Activated naive CD4-positive, alpha-beta T cell treated with anti-CD3 and anti-CD28 coated beads, Interleukin-2, amount 50 U/mL, for 72 hours (primary cell): ENCODE data around the gene CBX1. TPM values are rescaled to one million over a fixed set of nuclear protein-coding genes. Genes with fewer than 3 reads are reported as not detected.

Experiments used
- ATAC-seq, 2 donors: fragments of 150-1000 bp; cut with Tn5 transposase; 2 replicates each; pipeline ENCODE4 v1.10.0; 2021; ENCODE audit warnings: mild to moderate bottlenecking in 2 of 2, moderate library complexity in 2 of 2
- DNase-seq, 2 donors: peaks; one replicate each; pipeline ENCODE4 v3.0.0; 2021 to 2022; ENCODE audit warnings: low spot score in 2 of 2
- H3K27ac Mint-ChIP-seq, 2 donors: one replicate each; pipeline ENCODE4 v1.8.0; 2022; ENCODE audit warnings: mild to moderate bottlenecking in 2 of 2, mixed read lengths in 2 of 2
- H3K36me3 Mint-ChIP-seq, 2 donors: one replicate each; pipeline ENCODE4 v1.8.0; 2022; ENCODE audit warnings: mixed read lengths in 2 of 2
- H3K9me3 Mint-ChIP-seq, 2 donors: one replicate each; pipeline ENCODE4 v1.8.0; 2022; ENCODE audit warnings: mixed read lengths in 2 of 2
- total RNA-seq, 2 donors: library from RNA; stranded (reverse); gene quantifications; one replicate each; pipeline ENCODE4 v1.2.3, GENCODE V29; 2022

Gene CBX1
- total RNA-seq, 2 donors from 2014 or later, result 29.1 to 66.5 TPM

DNA sequence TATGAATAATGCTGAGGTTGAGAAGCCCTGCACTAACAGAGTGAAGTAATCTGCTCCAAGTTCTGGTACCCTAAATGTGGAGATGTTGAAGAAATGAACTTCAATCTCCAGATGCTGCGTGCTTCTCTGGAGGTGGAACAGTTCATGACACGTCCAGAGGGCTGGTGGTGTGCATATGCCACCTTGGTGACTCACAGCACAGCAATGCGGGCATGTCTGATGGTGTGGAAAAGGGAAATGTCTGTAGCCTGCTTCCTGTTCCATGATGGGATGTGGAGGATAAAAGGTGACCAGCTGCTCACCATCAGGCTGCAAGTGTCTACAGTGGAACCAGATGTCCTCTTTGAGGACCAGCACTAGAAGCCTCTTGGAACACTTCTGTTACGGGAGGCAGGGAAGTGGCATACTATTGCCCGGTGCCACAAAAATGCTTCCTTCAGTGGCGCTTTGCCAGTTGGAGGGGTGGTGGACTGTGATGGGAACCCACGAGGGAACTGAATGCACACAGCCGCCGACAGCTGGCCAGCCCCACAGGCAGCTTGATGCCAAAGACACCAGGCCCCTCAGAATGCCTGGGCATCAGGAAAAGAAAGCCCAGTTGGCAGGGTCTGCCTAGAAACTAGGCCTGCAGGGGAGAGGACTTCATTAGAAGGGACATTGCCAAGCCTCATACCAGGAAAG is 26.2 kb upstream of the CBX1 start:
- H3K27ac Mint-ChIP-seq, result peak overlapping the region; percentile 29 to 85
- no peak for ATAC-seq

DNA sequence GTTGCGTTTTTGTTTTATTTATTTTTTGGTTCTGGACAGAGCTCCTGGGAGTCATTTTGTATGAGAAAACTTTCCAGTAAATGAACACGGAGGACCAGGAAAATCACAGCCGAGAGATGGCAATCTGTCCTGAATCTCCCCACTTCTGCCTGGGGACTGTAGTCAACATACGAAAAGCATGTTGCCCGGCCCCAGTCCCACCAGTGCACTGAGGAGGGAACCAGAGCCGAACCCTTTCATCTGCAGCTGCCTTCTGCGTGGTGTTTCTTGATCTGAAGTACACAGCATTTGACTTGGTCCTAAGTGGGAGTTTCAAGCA is 25.2 kb upstream of the CBX1 start:
- Mint-ChIP-seq H3K27ac (peak overlapping the region; percentile 29 to 79), H3K9me3 (no peaks in the 10 kb centered on the region), H3K36me3 (peaks cover 0 to 7% of the 10 kb centered on the region in 2 donors)
- no peak for ATAC-seq
- no peak for DNase-seq

More for the DNA sequence above, 26.2 kb upstream of the CBX1 start:
- H3K9me3 Mint-ChIP-seq, result no peaks in the 10 kb centered on the region
- DNase-seq, result no peak
- H3K36me3 Mint-ChIP-seq, result peaks cover 0 to 7% of the 10 kb centered on the region in 2 donors

DNA sequence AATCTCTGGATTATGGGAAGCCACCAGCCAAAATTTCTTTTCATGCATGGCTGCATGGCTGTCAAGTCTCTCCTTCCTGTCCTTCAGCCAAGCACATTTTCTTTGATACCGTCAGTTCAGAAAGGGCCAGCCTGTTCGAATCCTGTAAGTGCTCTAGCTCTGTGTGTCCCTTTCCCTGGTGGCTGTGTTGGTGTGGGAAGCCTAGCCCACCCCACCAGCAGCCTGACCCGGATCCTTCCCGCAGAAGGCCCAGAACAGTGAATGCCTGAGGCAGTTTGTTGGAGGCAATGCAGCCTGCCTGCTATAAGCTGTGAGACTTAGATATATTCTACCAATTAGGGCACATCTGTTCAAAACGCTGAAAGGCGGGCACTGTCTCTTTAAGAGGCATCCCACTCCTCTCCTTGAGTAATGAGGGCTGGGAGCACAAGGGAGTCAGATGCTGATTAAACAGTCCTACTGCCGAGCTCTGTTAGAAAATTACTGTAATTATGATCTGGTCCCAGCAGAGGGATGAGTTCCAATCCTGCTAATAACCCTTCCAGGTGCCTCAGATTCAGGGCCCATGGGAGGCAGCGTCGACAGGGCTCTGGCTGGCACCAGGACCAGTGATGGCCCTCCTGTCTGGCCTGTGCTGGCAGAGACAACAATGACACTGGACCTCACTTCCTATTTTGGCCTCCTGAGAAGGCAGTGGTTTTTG is 24.7 kb upstream of the CBX1 start:
- ATAC-seq, result no peak
- H3K9me3 Mint-ChIP-seq, result no peaks in the 10 kb centered on the region

DNA sequence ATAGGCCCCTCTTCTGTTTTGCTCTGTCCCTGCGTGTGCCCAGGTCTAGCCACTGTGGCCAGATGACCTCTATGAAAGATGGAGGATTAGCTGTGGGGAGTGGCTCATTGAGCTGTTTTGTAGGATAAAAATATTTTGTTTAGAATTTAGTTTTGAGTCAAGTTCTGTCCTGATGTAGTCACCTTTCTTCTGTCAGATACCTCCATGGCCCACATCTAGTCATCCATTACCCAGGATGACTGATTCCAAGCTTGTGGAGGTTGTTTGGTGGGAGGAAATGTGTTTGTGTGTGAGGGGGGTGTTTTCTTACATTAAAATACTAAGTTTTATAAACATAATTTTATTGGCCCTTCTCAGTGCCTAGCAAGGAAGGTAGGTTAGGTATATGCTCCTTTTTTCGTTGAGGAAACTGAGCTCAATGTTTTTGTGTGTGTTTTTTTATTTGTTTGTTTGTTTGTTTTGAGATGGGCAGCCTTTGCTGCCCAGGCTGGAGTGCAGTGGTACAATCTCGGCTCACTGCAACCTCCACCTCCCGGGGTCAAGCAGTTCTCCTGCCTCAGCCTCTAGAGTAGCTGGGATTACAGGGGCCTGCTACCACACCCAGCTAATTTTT is 22.6 kb upstream of the CBX1 start:
- ATAC-seq, result peak in 1 of 2 donors; percentile 66
- peak overlapping the region in 1 of 2 donors; percentile 65 for H3K27ac Mint-ChIP-seq
- H3K36me3 Mint-ChIP-seq, result peaks cover 0 to 7% of the 10 kb centered on the region in 2 donors
- no peaks in the 10 kb centered on the region for H3K9me3 Mint-ChIP-seq
- DNase-seq, result no peak

More for the DNA sequence above, 24.7 kb upstream of the CBX1 start:
- Mint-ChIP-seq H3K27ac (peak overlapping the region; percentile 29 to 79), H3K36me3 (peaks cover 0 to 7% of the 10 kb centered on the region in 2 donors)
- DNase-seq, result no peak

DNA sequence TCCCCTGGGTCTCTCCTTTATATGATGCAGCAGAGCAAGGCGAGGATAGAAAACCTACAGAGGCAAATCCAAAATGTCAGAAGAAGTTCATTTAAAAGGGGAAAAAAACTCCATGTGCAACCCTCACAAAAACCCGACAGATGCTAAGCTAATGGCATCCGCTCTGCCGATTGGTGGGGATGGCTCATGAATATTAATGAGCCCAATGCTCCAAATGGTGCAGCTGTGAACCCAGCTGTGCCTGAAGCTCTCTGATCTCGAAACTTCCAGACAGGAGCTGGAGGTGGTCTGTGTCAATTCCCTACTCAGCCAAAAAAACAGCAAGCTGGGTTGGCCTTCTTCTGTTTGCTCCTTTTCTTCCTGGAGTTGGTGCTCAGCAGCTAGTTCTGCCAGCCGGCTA is 21.8 kb upstream of the CBX1 start:
- H3K27ac Mint-ChIP-seq, result peak overlapping the region in 1 of 2 donors; percentile 65
- H3K9me3 Mint-ChIP-seq, result no peaks in the 10 kb centered on the region
- DNase-seq (no peak), ATAC-seq (no peak)
- H3K36me3 Mint-ChIP-seq, result peaks cover 0 to 7% of the 10 kb centered on the region in 2 donors

DNA sequence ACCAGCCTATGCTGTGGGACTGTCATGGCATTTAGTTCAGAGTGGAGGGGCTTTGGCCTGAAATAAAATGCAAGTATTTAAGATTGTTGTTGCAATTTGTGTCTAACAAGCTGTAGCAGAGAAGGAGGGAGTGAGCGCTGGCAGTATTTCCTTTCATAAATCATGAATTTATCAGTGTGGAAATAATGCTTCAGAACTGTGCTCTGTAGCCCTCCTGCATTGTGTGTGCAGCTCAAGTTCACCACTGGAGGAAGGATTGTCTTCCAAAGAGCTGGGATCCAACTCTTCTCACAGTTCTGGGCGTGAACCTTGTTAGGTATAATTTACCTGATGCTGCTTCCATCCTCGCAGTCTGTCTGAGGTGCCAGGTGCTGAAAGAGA is 21.4 kb upstream of the CBX1 start:
- Mint-ChIP-seq H3K9me3 (no peaks in the 10 kb centered on the region), H3K36me3 (peaks cover 0 to 7% of the 10 kb centered on the region in 2 donors), H3K27ac (peak overlapping the region in 1 of 2 donors; percentile 2)
- ATAC-seq, result no peak
- DNase-seq, result no peak

DNA sequence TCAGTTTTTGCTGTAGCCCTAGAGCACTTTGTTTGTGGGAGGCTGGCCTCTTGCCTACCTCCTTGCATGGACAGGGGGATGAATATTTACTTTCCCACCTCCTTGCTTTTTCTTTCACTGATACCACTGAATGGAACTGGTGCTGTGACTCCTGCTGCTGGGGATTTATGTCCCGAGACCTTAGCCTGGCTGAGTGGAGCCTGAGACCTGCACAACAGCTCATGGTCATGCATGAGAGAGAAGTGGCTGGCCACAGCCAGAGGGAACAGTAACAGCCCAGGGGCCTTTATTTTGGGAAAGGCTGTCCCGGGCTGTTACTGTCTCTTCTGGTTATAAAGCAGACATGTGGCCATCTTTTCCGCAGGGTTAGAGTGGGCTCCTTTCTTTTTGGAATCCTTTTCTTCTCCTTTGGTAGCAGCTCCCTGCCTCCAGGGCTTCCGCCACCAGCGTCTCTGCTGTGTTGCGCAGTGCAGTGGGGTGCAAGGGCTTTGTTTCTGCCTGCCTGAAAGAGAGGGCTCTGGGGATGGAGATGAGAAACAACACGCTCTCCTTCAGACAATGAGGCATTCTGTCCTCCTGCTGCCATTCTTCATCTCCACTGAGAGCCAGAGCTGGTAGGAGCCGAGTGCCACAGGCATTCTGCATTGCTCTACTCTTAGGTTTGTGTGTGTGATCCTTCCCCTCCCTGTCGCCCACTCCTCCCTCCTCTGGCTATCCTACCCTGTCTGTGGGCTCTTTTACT is 20.8 kb upstream of the CBX1 start:
- H3K36me3 Mint-ChIP-seq, result peaks cover 0 to 7% of the 10 kb centered on the region in 2 donors
- DNase-seq, result no peak
- H3K9me3 Mint-ChIP-seq, result no peaks in the 10 kb centered on the region
- peak overlapping the region in 1 of 2 donors; percentile 2 for H3K27ac Mint-ChIP-seq
- ATAC-seq, result no peak

DNA sequence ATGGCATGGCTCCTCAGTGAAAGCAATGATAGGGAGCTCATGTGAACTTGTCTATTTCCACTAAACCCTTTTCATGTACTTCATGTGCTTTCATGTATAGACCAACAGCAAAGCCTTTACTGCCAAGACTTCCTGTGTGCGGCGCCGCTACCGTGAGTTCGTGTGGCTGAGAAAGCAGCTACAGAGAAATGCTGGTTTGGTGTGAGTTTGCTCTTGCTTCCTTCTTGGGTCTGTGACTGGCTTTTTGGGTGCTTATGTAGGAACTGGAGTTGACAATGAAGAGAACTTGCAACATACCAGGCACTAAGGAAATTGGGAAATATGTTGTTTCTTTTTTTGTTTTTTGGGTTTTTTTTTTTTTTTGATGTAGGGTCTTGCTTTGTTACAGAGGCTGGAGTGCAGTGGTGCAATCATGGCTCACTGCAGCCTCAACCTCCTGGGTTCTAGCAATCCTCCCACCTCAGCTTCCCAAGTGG is 12.0 kb upstream of the CBX1 start:
- Mint-ChIP-seq H3K36me3 (peaks cover 0 to 10% of the 10 kb centered on the region in 2 donors), H3K9me3 (no peaks in the 10 kb centered on the region), H3K27ac (peak overlapping the region; percentile 81 to 89)
- ATAC-seq, result peak; percentile 71 to 74
- peak in 1 of 2 donors; percentile 31 for DNase-seq

DNA sequence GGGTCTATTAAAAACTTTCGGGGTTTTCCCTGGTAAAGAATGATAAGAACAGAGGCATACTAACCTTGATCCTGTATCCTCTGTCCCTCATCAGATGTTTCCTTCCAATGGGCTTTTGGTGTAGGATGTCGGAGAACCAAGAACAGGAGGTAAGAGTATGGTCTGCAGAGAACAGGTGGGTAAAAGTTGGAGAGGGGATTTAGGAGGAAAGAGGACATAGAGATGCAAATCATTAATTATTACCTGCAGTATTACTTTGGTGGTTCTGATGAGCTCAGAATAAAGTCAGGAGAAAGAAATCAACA is 10.6 kb upstream of the CBX1 start:
- Mint-ChIP-seq H3K36me3 (peaks cover 11 to 15% of the 10 kb centered on the region in 2 donors), H3K27ac (peak overlapping the region in 1 of 2 donors; percentile 81), H3K9me3 (no peaks in the 10 kb centered on the region)
- ATAC-seq (no peak), DNase-seq (no peak)

DNA sequence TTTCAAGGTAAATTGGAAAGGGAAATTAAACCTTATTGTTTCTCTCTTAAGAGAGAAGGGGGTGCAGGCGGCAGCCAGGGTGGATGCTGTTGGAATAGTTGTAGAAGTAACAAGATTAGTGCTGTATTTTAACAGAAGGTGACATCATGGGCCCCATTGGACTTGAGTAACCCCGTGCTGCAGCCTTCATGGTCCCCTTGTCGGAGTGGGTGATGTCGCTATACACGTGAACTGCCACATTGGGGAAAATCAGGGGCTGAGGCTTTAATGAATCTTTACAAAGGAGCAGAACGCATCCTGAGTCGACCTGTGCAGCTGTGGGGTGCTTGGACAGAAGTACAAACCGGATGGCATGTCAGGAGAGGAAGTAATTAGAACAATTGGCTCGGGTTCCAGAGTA is 9.5 kb upstream of the CBX1 start:
- H3K9me3 Mint-ChIP-seq, result no peaks in the 10 kb centered on the region
- peaks cover 13 to 15% of the 10 kb centered on the region in 2 donors for H3K36me3 Mint-ChIP-seq
- DNase-seq (no peak), ATAC-seq (no peak)
- H3K27ac Mint-ChIP-seq, result peak overlapping the region; percentile 81 to 92

DNA sequence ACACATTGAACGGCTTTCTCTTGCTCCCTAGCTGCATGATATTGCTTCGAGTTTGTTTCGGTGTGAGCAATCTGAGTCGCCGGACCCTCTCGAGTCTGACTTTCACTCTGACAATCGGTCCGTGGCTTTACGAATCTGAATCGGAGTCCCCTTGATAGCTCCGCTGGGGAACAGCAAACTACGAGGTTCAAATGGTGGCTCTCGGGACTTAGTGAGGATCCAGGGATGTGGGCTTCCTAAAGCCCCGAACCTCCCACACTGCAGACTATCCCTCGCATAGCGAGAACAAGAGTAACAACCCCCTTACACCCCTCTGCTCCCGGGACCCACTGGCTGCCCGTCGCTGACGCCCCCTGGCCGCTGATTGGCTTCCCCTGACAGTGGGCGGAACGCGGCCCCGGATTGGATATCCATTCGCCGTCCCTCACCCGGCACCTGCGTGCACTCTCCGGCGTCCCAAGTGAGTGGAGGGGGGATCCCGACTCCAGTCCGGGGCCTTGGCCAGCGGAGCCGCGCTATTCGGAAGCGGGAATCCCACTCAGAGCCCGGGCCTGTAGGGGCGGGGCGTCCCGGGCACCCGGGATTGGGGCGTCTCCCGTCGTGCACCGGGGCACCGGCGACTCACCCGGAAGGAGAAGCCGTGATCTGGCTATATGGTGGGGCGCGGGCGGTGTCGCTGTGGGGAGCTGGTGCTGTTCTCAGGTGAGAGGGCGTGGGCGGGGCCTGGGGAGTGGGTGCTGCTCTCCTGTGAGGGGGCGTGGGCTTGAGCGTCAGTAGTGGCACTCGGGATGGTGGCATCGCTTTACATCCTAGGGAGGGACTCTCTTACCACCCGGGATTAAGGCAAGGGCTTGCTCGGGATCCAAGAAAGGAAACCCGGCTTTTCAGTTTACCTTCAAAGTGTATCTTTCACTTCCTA is 6.1 kb upstream of the CBX1 start, which contains the start of gene SNX11:
Gene SNX11, plus strand, starts transcription at position 630 of the 919 bp plus-strand sequence. CDS start 4,278 bp downstream, outside the sequence.
- H3K9me3 Mint-ChIP-seq, result peaks cover 0 to 10% of the 10 kb centered on the region in 2 donors
- peaks cover 13 to 27% of the 10 kb centered on the region in 2 donors for H3K36me3 Mint-ChIP-seq
- peak within 1 kb of the TSS; percentile 95 to 99 for H3K27ac Mint-ChIP-seq
- DNase-seq (peak; percentile 93 to 94), ATAC-seq (peak; percentile 94)

DNA sequence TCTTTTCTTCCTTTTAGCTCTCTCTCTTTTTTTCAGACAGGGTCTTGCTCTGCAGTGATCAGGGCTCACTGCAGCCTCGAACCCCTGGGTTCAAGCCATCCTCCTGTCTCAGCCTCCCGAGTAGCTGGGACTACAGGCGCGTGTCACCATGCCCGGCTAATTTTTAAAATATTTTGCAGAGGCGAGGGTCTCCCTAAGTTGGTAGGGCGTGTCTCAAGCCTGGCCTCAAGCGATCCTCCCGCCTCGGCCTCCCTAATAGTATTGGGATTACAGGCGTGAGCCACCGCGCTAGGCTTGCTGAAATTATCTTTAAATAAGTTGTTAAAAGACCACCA is 5.5 kb upstream of the CBX1 start:
- peaks cover 13 to 26% of the 10 kb centered on the region in 2 donors for H3K36me3 Mint-ChIP-seq
- DNase-seq (no peak), ATAC-seq (no peak)
- H3K9me3 Mint-ChIP-seq, result peaks cover 0 to 10% of the 10 kb centered on the region in 2 donors
- H3K27ac Mint-ChIP-seq, result peak overlapping the region; percentile 95 to 99

DNA sequence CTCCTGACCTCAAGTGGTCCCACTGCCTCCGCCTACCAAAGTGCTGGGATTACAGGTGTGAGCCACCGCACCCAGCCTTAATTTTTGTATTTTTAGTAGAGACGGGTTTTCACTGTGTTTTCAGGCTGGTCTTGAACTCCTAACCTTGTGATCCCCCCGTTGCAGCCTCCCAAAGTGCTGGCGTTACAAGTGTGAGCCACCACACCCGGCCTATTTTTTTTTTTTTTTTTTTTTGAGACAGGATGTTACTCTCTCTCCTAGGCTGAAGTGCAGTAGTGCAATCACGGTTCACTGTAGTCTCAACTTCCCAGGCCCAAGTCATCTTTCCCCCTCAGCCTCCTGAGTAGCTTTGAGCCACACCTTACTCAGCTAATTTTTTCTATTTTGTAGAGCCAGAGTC is 3.2 kb upstream of the CBX1 start:
- ATAC-seq (no peak), DNase-seq (no peak)
- Mint-ChIP-seq H3K27ac (no peak overlapping the region), H3K9me3 (peaks cover 0 to 10% of the 10 kb centered on the region in 2 donors), H3K36me3 (peaks cover 25 to 28% of the 10 kb centered on the region in 2 donors)

DNA sequence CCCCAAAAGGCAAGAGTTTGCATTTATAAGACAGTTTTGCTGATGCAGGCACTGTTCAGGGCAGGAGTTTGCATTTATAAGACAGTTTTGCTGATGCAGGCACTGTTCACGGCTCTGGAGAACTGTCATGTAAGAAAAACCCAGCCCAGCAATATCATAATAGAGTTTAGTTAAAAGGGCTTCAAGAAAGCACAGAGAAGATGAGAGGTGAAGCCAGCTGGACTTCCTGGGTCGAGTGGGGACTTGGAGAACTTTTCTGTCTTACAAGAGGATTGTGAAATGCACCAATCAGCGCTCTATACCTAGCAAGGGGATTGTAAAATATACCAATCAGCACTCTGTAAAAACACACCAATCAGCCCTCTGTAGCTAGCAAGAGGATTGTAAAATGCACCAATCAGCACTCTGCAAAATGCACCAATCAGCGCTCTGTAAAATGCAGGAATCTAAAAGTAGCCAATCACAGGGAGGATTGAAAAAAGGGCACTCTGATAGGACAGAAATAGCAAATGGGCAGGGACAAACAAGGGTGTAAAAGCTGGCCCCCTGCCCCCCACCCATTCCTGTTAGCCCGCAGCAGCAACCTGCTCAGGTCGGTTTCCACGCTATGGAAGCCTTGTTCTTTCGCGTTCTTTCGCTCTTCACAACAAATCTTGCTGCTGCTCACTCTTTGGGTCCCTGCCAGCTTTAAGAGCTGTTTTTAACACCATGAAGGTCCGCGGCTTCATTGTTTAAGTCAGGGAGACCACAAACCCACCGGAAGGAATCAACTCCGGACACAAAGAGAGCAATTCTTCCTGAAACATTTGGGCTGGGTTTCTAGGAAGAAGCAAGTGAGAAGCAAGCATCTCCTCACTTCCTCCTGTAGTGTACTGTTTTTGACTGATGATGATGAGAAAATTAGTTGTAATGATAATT is 1.8 kb upstream of the CBX1 start:
- H3K9me3 Mint-ChIP-seq, result peaks cover 0 to 10% of the 10 kb centered on the region in 2 donors
- H3K36me3 Mint-ChIP-seq, result peaks cover 23 to 27% of the 10 kb centered on the region in 2 donors
- peak overlapping the region; percentile 36 to 88 for H3K27ac Mint-ChIP-seq
- ATAC-seq, result no peak
- DNase-seq, result peak in 1 of 2 donors; percentile 41
